SK-MEL-5 (cell line): Measurements from ENCODE around the gene MACROH2A2. TPM values are rescaled to one million over a fixed set of nuclear protein-coding genes. Genes with fewer than 3 reads are reported as not detected.
A peak's percentile ranks its signal among the peaks of the same experiment; 100 is the strongest.
"Not testable (repeated sequence)": the region's sequence is repeated elsewhere in the genome, so short reads cannot be mapped to it uniquely, and the experiment has no call there.

Experiments used
- DNase-seq: peaks from one replicate; pipeline ENCODE4 v3.0.0-alpha.2; 2016; ENCODE audit warnings: low read depth, low spot score
- in situ Hi-C: cut with HindIII; loops from 2 replicates; pipeline ENCODE4 v1.10.0; 2016; ENCODE audit warnings: low sequenced_read_pairs, high pct_unique_total_duplicates, low pct_unique_long_range_greater_than_20kb
- total RNA-seq: library from RNA; depleted of rRNA; stranded (reverse); fragments of >200 nt; shearing (Covaris generic); gene quantifications from 2 replicates; pipeline ENCODE4 v1.2.3, GENCODE V29; 2014

MACROH2A2 gene
- total RNA-seq, 1 experiment from 2014 or later = 3.8 TPM

- no peak for DNase-seq
- in situ Hi-C loops = no loop called here
Measured at GRCh38 chr10:70119197-70119596, 66.6 kb downstream of the MACROH2A2 start.

DNA sequence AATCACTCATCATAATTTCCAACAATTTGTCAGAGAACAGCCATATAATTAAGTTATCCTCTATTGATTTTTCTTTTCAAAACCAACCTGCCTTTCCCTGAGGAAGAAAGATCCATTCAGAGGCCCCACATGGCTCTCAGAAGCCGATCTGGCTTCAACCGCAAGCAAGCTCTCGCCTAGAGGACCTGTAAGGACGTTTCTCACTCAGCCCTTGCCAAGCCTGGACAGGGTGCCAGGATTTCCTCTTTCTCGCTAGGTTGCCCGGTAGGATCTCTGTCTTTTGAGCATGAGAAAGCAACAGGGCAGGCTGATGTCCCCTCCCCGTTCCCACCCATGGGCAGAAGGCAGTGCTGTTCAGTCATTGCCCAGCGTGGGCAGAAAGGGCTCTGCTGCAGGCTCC lies 67.0 kb downstream of the MACROH2A2 start:
- in situ Hi-C loops = no loop called here
- DNase-seq = no peak

DNA sequence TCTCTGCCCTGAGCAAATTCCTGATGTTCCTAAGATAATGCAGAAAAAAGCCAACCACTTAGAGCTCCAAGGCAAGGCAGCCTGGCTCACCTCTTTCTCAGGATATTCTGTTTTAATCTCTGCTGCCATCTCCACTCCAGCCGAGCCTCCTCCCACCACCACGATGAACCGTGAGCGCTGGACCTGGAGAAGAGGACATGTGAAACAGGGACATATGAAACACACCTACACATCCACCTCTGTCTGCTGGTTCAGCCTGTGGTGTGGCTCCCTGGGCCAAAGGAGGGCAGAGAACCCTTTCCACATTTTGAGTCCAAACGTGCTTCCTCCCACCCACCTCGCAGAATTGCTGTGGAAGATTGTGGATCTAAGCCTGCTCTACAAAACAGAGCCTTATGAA lies 67.8 kb downstream of the MACROH2A2 start:
- DNase-seq = no peak
- in situ Hi-C loops = no loop called here

DNA sequence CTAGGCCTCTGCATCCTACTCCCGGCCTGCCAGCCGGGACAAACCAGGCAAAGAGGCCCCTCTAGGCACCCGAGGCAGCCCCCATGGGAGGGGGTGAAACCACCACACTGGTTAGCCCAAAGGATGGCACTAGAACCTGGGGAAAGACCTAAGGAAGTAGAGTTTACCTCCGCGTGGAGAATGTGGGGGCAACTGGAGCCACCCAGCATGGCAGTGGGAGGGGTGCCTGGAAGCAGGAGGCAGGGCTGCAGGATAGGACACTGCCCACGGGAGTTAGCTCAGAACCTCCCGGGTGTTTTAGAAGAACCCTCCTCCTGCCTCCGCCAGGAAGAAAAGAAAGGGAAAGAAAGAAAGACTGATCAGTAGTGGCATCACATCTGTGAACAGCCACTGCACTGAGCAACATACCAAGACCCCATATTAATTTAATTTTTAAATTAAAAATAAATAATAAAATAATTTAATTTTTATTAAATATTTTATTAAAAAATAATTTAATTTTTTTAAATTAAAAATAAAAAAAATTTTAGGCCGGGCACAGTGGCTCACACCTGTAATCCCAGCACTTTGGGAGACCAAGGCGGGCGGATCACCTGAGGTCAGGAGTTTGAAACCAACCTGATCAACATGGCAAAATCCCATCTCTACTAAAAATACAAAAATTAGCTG lies 68.8 kb downstream of the MACROH2A2 start:
- no peak for DNase-seq
- in situ Hi-C loops = no loop called here

DNA sequence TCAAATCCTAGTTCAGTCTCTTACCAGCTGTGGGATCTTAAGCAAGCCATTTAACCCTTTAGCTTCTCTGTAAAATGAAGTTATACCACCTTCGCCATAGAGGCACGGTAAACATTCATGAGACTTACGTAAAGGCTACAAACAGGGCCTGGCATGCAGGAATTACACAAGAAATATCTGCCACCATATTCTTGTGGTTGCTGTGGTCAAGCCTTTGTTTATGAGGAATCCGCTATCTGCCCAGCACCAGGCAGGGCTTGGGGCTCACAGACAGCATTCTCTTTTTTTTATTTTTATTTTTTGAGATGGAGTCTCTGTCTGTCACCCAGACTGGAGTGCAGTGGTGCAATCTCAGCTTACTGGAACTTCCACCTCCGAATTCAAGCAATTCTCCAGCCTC lies 70.1 kb downstream of the MACROH2A2 start:
- no peak for DNase-seq
- in situ Hi-C loops = no loop called here

DNA sequence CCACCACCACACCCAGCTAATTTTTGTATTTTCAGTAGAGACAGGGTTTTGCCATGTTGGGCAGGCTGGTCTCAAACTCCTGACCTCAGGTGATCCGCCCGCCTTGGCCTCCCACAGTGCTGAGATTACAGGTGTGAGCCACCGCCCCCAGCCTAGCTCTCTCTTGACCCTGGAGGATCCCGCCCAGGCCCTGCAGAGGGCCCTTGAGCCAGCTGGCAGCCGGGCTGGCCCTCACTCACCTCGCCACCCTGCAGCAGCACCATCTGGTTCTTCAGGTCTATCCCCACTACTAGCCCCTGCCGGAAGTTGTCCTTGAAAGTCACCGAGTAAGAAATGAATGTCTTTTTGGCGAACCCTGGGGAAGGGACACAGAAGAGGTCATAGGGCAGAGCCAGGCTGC lies 70.5 kb downstream of the MACROH2A2 start:
- in situ Hi-C loops, DNase-seq: not testable (repeated sequence)

DNA sequence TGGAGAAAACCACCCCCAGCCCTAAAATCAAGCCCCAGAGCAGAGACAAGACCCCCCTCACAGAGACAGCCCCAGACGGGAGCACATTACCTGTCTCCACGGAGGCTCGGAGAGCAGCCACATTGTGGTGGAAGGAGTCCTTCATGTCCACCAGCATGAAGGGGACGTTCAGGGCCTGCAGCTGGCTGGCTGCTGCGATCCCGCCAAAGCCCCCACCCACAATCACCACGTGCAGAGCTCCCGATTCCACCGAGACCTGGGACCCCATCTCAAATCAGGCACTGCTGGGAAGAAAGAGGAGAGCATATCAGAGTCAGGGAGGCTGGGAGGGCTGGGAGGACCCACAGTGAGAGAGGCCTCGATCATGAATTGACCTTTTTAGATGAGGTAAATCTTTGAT lies 71.2 kb downstream of the MACROH2A2 start:
- DNase-seq = no peak
- in situ Hi-C loops = no loop called here

- no peak for DNase-seq
- in situ Hi-C loops = no loop called here
Measured at GRCh38 chr10:70124415-70124814, 71.8 kb downstream of the MACROH2A2 start.

DNA sequence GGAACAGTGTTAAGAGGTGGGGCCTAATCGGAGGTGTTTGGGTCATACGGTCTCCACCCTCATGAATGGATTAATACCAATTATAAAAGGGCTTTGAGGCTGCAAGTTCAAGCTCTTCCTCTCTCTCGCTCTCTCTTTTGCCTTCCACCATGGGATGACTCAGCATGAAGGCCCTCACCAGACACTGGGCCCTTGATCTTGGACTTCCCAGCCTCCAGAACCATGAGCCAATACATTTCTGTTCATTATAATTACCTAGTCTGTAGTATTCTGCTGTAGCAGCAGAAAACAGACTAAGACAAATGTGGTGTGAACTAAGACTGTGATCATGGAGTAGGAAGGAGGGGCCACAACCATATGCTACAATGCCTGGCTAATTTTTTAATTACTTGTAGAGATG lies 72.3 kb downstream of the MACROH2A2 start:
- DNase-seq = peak; percentile 5
- in situ Hi-C loops = no loop called here

- in situ Hi-C loops = no loop called here
- DNase-seq = no peak
Measured at GRCh38 chr10:70125918-70126552, 73.4 kb downstream of the MACROH2A2 start.

GRCh38 chr10:70126700-70127395 lies 74.2 kb downstream of the MACROH2A2 start:
- in situ Hi-C loops = no loop called here
- DNase-seq = no peak

- no peak for DNase-seq
- in situ Hi-C loops = no loop called here
Measured at GRCh38 chr10:70130878-70131559, 78.4 kb downstream of the MACROH2A2 start.

GRCh38 chr10:70131560-70131937 lies 78.9 kb downstream of the MACROH2A2 start:
- in situ Hi-C loops = no loop called here
- DNase-seq = no peak

- in situ Hi-C loops = no loop called here
- peak; percentile 57 for DNase-seq
Measured at GRCh38 chr10:70132098-70133029, 79.7 kb downstream of the MACROH2A2 start, which contains the start of gene AIFM2. Gene AIFM2 (minus strand): TSS chr10:70132825. CDS start chr10:70124084, 8,741 bp downstream.

DNA sequence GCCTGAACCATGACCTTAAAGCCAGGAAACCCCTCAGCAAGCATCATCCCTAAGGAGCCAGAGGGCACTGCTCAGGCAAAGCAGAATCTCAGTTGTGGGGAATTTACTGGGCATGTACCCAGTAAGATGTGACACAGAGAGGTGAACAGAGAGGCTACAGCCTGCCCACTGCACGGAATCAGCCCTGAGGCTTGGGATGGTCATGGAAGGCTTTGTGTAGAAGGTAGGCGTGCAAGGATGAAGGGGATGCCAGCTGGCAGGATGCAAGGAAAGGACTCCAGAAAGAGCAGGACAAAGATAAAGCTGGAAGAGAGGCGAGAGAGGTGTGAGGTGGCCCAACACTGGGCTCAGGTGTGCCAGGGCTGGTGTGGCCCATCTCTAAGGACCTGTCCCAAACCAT lies 82.4 kb downstream of the MACROH2A2 start:
- no peak for DNase-seq
- in situ Hi-C loops = no loop called here

DNA sequence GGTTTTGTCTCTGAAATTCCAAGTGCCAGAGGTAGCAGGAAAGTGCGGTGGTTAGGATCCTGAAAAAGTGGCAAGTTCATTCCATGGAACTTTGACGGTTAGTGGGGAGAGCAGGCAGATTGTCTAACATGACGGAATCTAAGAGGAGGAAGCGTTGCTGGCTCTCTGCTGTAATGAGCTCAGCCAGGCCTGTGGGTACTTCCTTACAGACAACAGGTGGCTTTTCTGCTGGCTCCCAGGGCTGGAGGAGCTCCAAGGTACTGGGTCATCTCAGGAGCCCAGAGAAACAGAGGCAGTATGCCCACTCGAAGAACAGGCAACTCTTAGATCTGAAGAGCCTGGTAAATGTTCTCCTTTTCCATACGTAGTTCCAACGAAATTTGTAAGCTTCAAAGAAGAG lies 83.0 kb downstream of the MACROH2A2 start:
- DNase-seq = no peak
- in situ Hi-C loops = no loop called here

- in situ Hi-C loops = no loop called here
- DNase-seq = no peak
Measured at GRCh38 chr10:70137135-70137534, 84.5 kb downstream of the MACROH2A2 start.
